ENCODE measurements around the gene TAGAP.

TAGAP gene

GRCh38 chr6:159007510-159007909 is 37.3 kb downstream of the TAGAP start:
- DNase-seq (ENCODE audit: low spot score) = no peak
- no peak for TF ChIP-seq CTCF (IDR thresholded peaks at IDR 0.05; ENCODE audit: extremely low read depth, missing control alignments)

DNA sequence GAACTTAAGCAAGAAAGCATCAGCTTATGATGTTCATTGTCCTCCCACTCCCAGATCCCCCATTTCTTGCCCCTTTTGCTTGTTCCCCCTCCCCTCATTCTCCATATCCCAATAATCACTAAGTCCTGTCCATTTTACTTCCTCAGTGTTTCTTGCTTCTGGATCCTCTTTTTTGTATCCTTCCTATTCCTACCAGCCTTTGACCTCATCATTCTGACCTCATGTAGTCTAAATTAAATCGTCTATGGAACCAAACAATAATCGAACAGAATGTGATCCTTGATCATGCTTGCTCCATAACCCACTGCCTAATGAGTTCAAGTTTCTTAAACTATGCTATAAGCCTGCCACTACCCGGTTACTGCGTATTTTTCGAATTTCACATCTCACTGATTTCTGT is 39.4 kb downstream of the TAGAP start:
- TF ChIP-seq CTCF (IDR thresholded peaks at IDR 0.05; ENCODE audit: extremely low read depth, missing control alignments) = no peak
- no peak for DNase-seq (ENCODE audit: low spot score)

DNA sequence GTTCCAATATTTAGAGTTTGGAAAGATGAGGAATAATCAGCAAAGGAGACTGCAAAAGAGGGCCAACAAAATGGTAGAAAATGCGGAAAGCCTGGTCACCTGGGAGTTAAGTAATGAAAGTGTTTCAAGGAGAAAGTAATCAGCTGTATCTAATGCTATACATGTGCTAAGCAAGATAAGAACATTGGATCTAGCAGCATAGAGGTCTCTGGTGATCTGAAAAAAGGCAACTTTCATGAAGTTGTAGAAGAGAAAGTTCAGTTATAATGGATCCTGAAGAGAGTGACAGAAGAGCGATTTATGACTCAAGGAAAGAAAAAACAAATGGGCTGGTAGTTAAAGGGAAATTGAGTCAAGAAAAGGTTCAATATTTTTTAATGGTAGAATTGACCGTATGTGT is 40.2 kb downstream of the TAGAP start:
- TF ChIP-seq CTCF (IDR thresholded peaks at IDR 0.05; ENCODE audit: extremely low read depth, missing control alignments) = no peak
- DNase-seq (ENCODE audit: low spot score) = no peak

DNA sequence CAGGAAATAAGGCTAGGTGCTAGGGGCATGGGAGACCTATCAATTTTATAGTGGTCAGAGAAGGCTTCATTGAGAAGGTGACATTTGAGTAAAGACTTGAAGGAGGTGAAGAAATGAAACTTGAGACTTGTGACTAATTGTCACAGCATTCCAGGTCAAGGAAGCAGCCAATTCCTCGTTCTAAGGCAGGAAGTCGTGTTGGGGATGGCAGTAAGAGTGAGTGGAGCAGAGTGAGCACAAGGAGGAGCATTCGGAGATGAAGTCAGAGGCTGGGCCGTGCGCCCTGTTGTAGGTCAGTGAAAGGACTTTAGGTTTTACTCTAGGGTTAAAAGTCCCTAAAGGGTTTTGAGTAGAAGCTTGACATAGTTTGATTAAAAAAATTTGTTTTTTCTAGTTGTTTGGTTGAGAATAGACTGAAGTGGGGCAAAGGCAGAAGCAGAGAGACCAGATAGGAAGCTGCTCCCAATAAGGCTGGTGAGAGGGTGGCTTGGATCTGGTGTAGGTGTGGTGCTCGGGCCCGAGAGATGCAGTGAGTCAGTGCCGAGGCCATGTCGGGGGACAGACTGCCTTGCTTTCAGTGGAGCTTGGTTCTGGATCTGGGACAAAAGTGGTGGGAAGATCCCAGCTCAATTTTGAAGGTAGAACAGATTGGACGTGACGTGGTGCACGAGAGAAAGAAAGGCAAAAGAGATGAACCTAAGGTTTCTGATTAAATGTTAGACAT is 42.2 kb downstream of the TAGAP start:
- no peak for DNase-seq (ENCODE audit: low spot score)
- no peak for TF ChIP-seq CTCF (IDR thresholded peaks at IDR 0.05; ENCODE audit: extremely low read depth, missing control alignments)

- peak; percentile 93 for DNase-seq (ENCODE audit: low spot score)
- TF ChIP-seq CTCF (IDR thresholded peaks at IDR 0.05; ENCODE audit: extremely low read depth, missing control alignments) = no peak
Measured at GRCh38 chr6:158999666-159000403, 45.0 kb downstream of the TAGAP start, which contains the start of gene RSPH3. RSPH3 (minus strand) TSS chr6:159000202; CDS start chr6:158999550, 652 bp downstream.

DNA sequence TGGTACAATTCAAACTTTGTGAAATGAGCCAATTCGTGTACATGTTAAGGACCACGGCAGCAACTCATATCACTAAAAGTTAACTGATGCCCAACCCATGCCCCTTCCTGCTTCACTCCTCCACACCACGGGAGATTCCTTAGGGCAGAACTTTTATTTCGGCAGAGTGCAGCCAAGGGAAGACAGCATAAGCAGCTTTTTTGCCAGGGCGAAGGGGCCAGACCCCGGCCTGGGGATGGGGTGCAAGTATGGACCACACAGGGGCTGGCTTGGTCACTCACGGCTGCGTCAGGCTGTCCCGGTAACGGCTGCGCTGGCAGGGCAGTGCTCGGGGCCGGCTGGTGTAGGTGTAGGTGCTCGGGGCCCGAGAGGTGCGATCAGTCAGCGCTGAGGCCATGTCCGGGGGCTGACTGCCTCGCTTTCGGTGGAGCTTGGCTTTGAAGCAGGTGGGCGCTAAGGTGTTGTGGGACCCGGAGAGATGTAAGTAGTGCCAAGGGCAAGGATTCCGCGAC is 45.6 kb downstream of the TAGAP start:
- no peak for DNase-seq (ENCODE audit: low spot score)
- no peak for TF ChIP-seq CTCF (IDR thresholded peaks at IDR 0.05; ENCODE audit: extremely low read depth, missing control alignments)

DNA sequence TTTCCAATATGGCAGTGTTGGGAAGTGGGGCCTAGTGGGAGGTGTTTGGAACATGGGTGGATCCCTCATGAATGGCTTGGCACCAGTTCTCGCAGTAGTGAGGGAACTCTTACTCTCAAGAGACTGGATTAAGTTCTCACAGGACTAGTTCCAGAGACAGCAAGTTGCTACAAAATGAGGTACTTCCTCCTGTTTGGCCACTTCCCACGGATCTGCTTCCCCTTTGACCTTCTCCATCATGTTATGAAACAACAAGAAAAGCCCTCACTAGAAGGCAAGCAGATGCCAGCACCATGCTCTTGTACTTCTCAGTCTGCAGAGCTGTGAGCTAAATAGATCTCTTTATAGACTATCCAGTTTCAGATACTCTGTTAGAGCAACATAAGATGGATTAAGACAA is 47.9 kb downstream of the TAGAP start:
- DNase-seq (ENCODE audit: low spot score) = no peak
- no peak for TF ChIP-seq CTCF (IDR thresholded peaks at IDR 0.05; ENCODE audit: extremely low read depth, missing control alignments)
